H1 (cell line): ENCODE results near the gene BEAN1. TPM values are rescaled to one million over a fixed set of nuclear protein-coding genes. Genes with fewer than 3 reads are reported as not detected.

Experiments
- CTBP2 ChIP-seq: IDR thresholded peaks from 2 replicates; pipeline ENCODE4 v1.7.0; 2011; ENCODE audit warnings: borderline replicate concordance, mild to moderate bottlenecking, moderate library complexity, mixed read lengths, low read length; ENCODE audit not compliant: insufficient read depth, insufficient read length
- MAFK ChIP-seq: IDR thresholded peaks from 2 replicates; pipeline ENCODE4 v1.6.1; 2012; ENCODE audit warnings: low read depth, mild to moderate bottlenecking, improper control_type of control experiment, low read length
- PHF8 ChIP-seq: fragments of 200-600 bp; sonication (generic); conservative IDR thresholded peaks from 2 replicates; pipeline ENCODE4 v1.7.1; 2012; ENCODE audit warnings: low read depth, mild to moderate bottlenecking, inconsistent platforms, low read length, moderate library complexity
- RAD21 ChIP-seq, 2 experiments: IDR thresholded peaks in 1 of 2; conservative IDR thresholded peaks in 1 of 2; 2 replicates each; pipeline ENCODE4 v1.6.1; 2011; ENCODE audit warnings: low read depth in 2 of 2, low read length in 2 of 2, improper control_type of control experiment in 1 of 2, inconsistent platforms in 1 of 2, mild to moderate bottlenecking in 1 of 2, moderate library complexity in 1 of 2
- TAF7 ChIP-seq: optimal IDR thresholded peaks from 2 replicates; pipeline ENCODE3; 2011; ENCODE audit warnings: low read depth, mild to moderate bottlenecking, inconsistent platforms, low read length, moderate library complexity, borderline replicate concordance
- polyA plus RNA-seq, 7 experiments: library from polyadenylated mRNA; depleted of rRNA in 3 of 7; stranded (reverse) in 5 of 7; unstranded in 2 of 7; fragments of >200 nt in 5 of 7; fragments of 200-250 nt in 2 of 7; gene quantifications; 1 replicate in 5 of 7; 2 replicates in 1 of 7; 4 replicates in 1 of 7; pipeline versions ENCODE4 v1.2.1 to v1.2.3, GENCODE V29; 2011 to 2013; ENCODE audit warnings: missing spikeins in 2 of 7, mixed read lengths in 2 of 7
- total RNA-seq: library from RNA; stranded (reverse); fragmentation: NEBNext Ultra II Directional; extraction: Animal tissue kit (Norgen Biotek cat#: 25700); gene quantifications from 2 replicates; pipeline ENCODE4 v1.2.1, GENCODE V29; 2021

Gene BEAN1
- total and polyA plus RNA-seq, 2 of the 8 experiments (the other 6 are each of a cell fraction or from before 2014, with no cell fraction given) = 0.08 TPM; not detected in 1

GRCh38 chr16:66521252-66521713 lies 94.2 kb downstream of the BEAN1 start (continued):
- TF ChIP-seq PHF8 (no peak), CTBP2 (no peak), TAF7 (no peak), MAFK (no peak), RAD21 (IDR thresholded peaks at IDR 0.05 in 1 of 2, conservative IDR thresholded peaks at IDR 0.05 in 1 of 2; ENCODE audit: low read depth in 2 of 2, low read length in 2 of 2) (no peak)
